Measurements from ENCODE around the gene ST6GALNAC4.
"Not testable (repeated sequence)": the region's sequence is repeated elsewhere in the genome, so short reads cannot be mapped to it uniquely, and the experiment has no call there.

Gene ST6GALNAC4

DNA sequence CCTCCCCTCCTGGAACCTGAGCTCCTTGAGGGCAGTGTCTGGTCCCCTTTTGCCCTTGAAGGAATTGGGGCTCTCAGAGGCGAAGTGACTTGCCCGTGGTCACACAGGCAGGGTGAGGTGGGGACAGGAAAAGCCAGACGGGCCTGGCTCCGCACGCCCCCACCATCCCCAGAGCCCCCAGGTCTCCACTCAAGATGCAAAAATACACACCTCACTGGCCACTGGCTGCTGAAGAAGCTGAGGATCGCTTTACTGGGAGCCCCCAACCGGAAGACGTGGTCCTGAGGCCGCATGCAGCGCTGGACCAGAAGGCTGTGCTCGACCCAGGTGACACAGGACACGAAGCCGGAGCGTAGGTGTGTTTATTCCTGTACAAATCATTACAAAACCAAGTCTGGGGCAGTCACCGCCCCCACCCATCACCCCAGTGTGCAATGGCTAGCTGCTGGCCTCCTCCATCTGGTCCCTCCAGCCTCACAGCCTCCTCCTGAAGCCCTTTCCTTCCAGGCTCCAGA is 31.8 kb downstream of the ST6GALNAC4 start:
- no peak for DNase-seq

DNA sequence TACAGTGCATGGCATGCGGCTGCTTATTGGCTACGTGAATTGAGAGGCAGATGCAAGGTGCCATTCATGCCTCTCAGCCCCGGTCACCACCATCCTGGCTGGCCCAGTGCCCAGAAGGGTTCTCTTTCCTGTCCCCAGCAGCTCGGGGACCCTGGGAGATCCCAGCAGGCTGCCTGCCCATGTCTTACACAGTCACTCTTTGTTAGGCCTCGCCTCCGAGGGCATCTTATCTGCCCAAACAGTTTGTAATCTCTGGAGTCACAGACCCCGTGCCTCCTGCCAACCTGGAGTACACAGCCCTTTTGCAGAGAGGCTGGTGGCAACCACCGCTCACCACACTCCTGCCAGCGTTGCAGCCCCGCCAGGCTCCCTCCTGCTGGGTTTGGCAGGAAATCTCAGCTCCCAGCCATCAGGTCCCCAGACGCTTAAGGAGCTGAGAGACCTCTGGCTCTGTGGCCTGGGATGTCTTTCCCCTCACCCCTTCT is 32.4 kb downstream of the ST6GALNAC4 start:
- DNase-seq = no peak

DNA sequence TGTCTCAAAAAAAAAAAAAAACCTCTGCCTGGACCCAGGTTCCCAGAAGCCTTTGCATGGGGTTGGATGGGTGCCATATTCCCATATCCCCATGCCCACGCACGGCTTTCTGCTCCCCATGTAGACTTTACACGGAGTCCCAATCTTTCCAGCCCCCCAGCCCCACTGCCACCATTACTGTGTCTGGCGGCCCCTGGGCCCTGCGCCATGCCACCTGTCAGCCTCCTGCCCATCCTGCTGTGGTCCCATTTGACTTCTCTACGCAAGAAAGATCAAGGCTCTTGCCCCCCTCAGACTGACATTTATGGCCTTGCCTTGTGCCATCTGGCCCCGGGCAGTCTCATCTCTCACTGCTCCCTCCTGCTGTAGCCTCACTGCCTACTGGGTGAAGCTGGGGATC is 32.9 kb downstream of the ST6GALNAC4 start:
- DNase-seq = no peak

DNA sequence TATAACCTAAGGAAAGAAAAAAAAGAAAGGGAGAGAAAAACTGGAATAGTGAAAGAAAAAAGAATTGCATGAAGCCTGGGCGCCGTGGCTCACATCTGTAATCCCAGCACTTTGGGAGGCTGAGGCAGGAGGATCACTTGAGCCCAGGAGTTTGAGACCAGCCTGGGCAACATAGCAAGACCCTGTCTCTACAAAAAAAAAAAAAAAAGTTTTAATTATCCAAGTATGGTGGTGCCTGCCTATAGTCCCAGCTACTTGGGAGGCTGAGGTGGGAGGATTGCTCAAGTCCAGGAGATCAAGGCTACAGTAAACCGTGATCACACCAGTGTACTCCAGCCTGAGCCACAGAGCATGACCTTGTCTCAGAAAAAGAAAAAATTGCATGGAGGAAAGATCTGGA is 35.1 kb downstream of the ST6GALNAC4 start:
- not testable (repeated sequence) for DNase-seq

DNA sequence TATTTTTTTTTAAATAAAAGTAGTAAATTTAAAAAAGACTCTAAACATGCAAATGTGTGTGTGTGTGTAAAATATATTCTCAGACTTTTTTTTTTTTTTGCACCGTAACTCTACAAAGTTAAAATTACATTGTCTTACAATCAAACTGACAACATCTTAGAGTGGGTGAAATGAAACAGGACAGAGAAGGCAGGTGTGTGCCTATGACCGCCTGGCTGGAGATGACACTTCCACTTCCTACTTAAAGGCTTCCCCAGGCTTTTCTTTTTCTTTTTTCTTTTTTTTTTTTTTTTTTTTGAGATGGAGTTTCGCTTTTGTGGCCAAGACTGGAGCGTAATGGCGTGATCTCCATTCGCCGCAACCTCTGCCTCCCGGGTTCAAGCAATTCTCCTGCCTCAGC is 36.7 kb downstream of the ST6GALNAC4 start:
- DNase-seq = no peak

DNA sequence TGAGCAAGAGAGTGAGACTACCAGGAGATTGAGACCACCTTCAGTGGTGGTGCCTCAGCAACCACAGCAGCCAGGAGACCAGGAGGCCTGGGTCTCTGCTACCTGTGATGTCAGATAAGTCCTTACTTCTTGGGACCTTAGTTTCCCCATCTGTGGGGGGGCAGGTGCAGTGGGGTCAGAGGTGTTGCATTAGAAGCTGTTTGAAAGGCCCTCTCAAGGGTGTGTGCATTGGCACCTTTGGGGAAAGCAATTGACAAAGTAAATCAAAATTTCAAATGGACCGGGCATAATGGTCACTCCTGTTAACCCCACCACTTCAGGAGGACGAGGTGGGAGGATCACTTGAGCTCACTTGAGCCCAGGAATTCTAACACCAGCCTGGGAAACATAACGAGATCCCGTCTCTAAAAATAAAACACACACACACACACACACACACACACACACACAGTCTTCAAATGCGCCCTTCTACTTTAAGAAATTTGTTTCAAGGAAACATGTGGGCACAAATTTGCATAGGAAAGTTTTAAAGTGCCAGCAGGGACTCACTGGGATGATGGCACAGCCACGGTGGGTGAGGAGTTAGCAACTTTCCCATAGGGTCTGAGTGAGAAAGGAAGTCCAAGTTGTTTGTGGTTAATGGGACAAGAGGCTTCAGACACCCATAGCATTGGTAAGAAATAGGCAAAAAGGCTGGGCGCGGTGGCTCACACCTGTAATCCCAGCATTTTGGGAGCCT is 38.0 kb downstream of the ST6GALNAC4 start:
- DNase-seq = no peak

DNA sequence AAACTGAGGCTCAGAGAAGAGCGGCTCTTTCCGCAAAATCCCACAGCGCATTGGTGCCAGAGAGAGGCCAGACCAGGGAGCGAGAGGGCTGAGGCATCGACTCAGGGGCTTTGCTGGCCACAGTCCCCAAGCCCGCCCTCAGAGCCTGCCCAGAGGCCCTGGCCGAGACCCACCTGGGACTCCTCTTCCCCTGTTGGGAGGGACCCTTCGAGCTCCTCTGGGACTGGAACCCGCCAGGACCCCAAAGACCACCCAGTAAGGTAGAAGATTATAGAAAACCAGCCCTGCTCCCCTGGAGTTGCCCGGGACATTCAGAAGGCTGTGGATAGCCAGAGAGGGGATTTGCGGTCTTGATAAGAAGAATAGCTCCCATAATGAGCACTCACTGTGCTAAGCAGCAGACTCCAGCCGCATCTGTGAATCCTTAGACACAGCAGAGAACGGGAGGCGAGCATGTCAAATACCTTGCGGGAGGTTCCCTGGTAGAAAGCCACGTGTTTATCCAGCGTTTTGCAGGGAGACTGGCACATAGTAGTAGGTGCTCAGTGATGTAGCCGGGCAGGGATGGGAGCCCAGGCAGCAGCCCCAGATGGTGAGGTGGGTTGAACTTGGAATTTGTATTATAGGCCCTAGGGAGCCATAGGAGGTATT is 38.7 kb downstream of the ST6GALNAC4 start:
- DNase-seq = no peak

DNA sequence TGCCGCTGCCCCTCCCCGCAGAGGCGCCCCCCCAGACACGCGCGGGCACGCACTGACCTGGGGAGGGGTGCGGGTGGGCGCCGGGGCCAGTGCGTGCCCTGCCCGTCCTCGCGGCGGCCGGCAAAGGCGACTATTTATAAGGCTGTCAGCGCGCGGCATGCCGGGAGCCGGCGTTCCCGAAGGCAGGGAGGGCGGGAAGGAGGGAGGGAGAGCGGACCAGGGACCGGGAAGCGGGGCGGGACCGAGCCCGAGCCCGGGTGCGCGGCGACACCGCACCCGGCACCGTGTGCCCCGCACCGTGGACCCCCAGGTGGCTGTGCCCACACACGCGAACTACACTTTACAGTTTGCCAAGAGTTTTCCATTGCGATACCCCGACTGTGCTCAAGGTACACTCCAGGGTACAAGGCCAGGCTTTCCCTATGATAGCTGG is 39.3 kb downstream of the ST6GALNAC4 start, which contains the start of gene AK1:
Gene AK1 (minus strand): TSS at position 110 of the 433 bp plus-strand sequence. CDS start 3,058 bp downstream, outside the sequence.
- no peak for DNase-seq

DNA sequence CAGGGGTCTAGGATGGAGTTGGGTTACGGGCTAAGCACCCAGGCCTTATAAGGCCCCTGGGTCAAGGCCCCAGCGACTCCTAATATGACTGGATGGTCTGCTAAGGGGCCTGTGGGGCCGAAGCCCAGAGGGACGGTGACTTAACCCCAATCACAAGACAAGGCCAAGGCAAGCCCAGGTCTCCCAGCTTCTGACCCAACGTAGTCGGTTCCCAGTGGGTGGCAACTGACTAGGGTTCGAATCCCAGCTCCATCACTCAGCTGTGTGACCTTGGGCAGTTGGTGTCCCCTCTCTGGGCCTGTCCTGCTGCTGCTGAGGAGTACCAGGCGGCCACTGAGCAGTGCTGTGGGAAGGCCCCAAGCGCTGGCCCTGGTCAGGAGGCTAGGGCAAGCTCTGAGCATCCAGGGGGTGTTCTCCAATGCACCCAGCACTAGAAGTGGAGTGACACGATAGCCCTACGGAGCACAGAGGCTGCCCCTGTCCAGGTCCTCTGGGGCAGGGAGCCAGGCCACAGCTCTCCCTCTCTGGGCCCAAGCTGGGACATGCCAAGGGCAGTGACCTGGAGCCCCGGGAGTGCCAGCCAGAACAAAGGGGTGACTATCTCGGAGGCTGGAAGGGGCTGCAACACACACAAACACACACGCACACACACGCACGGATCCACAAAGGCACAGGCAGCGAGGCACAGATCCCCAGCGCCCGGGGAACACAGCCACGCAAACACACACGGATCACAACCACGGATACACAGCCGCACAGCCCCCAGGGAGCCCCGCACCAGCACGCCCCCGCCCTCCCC is 39.9 kb downstream of the ST6GALNAC4 start:
- no peak for DNase-seq

DNA sequence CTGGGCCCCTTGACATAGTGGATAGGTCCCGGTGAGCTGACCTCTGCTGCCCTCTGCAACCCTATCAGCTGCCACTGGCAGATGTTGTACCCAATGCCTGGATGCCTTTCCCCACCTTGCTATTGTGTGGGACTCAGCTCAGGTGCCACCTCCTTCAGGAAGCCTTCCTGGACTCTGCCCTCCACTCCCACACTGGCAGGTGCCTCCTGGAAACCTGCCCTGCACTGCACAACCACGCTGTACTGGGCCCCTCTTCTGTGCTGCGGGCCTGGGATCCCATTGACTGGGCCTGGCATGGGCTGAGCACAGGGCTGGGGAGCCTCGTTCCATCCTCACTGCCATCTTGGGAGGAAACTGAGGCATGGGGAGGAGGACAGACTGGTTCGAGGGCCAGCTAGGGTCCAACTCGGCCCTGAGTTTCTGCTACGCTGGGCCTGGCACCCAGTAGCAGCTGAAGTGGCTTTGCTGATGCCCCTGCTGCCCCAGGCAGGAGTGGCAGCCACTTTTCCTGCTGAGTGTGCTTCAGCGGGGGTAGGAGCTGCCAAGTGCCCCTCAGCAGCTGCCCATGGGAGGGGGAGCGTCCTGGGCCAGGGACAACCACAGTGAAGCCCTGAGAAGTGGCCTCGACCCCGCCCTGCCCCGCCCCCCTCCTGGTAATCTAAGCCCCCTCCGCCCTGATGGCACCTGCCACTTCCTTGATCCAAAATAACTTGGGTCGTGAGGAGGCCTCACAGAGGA is 40.6 kb downstream of the ST6GALNAC4 start:
- DNase-seq = no peak

DNA sequence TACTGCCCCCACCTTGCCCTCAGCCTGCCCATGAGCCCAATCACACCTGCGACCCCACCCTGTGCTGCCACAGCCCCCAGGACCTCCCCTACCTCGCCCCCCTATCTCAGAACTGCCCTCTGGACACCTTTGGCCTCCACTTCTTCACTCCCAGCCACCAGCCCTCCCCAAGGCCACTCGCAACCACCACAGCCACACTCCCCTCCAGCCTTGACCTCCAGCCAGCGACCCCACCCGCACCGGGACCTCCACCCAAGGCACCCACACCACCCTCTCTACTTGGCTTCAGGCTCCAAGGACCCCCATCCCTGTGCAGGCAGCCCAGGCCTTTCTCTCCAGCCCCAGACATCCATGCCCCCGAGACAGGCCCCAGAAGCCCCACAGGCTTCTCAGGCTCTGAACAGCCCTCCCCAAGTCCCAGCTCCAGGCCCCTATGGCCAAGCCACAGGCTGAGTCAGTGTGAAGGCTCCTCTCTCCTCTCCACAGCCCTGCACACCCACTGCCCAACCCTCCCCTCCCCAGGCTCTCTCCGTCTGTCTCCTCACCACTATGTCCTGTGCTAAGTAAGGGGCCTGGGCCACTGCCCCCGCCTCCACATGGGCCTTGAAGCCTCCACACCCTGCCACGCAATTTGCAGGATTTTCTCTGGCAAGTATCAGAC is 41.4 kb downstream of the ST6GALNAC4 start:
- no peak for DNase-seq

DNA sequence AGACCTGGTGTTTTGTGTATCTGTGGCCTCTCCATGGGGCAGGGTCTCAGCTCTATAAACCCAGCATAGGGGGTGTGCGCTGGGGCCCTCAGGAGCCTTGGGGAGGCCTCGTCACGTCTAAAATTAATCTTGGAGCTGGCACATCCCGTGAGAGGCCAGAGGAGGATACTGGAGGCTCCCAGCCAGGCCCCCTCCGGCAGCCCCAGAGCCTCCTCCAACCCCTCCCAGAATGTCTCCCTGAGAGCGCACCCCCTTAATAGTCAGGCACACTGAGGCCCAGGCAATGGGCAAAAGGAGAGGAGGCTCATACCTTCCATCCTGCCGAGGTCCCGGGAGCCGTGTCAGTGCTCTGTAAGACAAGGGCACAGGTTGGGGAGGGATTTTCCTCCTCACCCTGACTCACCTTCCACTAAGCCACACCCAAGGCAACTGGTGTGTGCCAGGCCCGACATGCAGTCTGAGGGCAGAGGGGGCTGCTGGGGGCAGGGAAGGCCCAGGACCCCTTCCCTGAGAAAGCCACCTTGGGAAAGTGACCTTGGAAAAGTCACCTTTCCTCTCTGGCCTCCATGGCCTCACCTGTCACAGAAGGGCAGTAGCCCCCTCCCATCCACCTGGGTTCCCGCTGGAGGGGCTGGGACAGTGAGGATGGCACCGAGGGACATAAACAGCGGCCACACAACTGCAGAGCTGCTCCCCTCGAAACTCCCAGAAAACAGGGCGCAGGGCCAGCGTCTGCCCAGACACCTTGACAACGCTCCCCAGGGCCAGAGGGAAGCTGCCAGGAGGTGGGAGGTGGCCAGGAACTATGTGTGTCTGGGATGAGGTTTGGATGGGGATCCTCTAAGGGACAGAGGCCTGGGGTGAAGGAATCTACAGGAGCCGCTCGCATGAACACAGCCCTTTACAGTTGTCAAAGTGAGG is 42.3 kb downstream of the ST6GALNAC4 start:
- no peak for DNase-seq

DNA sequence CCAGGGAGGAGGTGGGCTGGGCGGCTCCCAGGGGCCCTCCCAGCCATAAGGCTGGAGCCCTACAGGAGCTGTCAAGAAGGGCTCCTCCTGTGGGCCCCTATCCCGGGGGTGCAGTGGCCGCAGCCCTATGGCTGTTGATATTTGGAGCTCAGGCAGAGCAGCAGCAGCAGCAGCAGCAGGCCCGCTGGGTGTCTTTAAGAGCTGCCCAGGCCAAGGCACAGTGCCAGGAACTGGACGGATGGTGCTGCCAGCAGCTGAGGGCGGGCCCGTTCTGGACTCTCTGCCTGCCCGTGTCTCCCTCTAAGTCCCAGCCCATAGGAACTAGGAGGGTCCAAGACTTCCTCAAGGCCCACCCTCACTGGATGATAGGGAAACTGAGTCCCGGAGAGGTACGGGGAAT is 43.0 kb downstream of the ST6GALNAC4 start:
- no peak for DNase-seq

DNA sequence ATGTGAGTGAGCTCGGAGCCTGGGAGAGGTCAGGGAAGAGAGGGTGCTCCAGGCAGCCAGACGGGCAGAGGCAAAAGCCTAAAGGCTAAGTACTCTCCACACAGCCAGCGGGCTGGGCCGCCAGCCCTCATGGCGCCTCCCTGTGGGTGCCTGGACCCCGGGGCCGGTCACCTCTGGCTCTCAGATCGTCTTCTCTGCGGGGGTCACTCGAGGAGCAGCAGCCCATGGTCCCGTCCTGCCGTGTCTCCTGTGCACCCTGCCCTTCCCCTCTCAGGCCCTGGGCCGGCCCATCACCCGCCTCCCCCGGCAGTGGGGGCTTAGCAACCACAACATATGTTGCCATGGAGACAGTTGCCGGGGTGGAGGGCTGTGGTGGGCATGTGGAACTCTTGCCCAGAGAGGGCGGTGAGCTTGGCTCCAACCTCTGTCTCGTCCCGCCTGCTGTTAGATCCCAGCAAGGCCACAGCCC is 43.6 kb downstream of the ST6GALNAC4 start:
- no peak for DNase-seq

DNA sequence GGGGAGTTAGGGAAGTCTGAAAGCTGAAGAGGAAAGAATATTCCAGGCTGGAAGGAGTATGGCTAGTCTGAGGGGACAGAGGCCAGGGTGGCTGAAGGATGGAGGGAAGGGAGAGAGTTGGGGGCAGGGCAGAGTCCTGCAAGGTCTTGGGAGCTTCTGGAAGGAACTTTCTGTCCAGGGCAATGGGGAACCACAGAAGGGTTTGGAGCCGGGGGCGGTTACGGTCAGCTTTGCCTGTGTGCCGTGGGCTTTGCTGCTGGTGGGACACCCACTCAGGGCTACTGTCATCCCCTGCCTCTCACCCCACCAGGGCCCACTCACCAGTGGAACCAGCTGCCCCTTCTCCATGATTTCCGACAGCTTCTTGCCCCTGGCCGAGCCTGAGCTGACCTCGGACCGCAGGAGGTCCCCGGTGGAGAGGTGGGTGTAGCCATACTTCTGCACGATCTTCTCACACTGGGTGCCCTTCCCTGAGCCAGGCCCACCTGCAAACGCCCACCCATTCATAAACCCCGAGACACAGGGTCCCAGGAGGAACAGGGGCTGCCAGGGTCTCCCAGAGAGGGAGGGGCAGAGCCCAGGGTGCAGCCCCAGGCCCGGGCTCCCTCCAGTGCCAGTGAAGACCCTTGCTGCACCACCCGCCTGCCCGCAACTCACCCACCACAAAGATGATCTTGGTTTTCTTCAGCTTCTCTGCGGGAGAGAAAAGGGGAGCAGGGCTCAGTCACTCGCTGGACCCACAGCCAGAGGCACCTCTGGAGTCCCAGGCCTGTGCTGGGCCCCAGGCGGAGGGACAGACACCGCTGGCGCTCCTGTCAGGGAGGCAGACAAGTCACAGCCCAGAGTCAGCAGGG is 44.2 kb downstream of the ST6GALNAC4 start:
- DNase-seq = no peak

DNA sequence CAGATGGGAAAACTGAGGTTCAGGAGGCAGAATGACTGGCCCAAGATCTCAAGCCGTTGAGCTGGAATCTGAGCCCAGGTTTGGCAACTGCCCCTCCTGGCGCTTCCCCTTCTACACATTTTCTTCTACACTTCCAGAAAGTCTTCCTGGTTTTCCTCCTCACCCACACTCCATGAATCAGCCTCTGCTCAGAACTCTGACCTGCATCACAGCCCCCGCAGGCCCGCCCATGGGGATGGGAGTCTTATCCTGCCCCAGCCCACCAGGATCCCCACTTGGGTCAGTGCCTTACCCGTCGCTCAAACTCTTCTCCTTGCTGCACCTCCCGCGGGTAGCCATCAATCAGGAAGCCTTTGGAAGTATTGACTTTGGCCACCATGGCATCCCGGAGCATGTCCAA is 45.3 kb downstream of the ST6GALNAC4 start:
- no peak for DNase-seq

DNA sequence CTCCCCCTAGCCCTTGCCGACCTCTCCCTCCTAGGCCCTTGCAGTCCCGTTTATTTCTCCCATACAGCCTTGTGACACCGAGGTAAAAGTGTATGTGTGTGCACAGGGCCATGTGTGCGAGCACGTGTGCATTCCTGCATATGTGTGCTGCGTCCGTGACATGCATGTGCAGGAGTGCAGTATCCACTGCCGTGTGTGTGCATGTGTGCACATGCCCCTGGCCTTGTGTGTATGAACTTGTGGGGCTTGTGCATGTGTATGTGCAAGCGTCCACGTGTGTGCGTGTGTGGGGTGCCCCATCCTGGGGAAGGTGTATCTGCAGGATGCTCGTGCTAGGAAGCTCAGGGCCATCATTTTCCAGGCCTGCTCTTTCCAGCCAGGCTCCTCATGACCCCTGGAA is 46.0 kb downstream of the ST6GALNAC4 start:
- DNase-seq = no peak

DNA sequence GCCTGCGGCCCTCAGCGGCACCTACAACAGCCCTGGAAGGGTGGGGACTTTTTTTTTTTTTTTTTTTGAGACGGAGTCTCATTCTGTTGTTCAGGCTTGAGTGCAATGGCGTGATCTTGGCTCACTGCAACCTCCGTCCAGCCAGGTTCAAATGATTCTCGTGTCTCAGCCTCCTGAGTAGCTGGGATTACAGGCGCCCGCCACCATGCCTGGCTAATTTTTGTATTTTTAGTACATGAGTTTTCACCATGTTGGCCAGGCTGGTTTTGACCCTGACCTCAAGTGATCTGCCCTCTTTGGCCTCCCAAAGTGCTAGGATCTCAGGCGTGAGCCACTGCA is 46.7 kb downstream of the ST6GALNAC4 start:
- DNase-seq = not testable (repeated sequence)

DNA sequence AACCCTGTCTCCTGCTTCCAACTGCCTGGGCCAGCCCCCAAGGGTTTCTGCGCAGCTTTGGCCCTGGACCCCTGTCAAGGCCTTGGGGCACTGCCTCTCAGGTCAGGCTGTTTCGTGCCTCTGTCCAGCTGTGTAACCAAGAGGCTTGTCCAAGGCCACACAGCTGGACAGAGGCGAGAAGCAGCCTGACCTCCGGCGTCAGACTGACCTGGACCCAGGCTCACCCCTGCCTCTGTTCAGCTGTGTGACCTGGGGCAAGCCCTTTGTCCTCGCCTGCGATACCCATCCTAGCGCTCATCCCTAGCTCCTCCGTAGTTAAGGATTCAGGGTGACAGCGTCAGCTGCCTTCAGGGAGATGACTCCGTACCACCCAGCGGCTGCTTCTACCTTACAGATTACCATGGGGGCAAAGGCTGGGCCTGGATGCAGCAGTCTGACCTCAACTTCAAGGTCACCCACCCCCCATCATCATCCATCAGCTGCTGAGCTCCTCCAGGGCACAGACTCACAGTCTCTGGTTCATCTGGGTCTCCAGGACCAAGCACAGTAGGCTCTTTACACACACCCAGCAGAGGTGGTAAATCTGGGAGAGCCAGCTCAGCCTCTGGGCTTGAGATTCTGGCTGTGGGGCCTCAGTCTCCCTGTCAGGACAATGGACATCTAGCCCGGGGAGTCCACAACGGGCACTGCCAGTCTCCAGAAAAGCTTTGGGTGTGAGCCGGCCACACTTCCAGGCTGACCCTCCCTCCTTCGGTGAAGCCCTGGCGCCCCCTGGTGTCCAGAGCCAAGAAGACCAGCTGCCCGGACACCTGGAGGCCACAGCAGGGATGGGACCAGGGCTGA is 47.3 kb downstream of the ST6GALNAC4 start:
- peak; percentile 82 to 84 for DNase-seq

All from CD4-positive, alpha-beta T cell treated with Interleukin-4 for 1 hour (primary cell).